GM13977 (cell line): Measurements from ENCODE around the gene MRC1.

Experiments
- DNase-seq: peaks from one replicate; pipeline ENCODE4 v3.0.0; 2012; ENCODE audit warnings: low spot score
- CTCF ChIP-seq: IDR thresholded peaks from 2 replicates; pipeline ENCODE4 v1.5.1; 2012; ENCODE audit warnings: mild to moderate bottlenecking, control low read depth; ENCODE audit not compliant: insufficient read depth; ENCODE audit errors: extremely low read depth, missing control alignments
- in situ Hi-C: fragments of 300-500 bp; cut with MboI; formaldehyde crosslinking; loops from one replicate; pipeline ENCODE4 v1.12.0; 2022; ENCODE audit warnings: low sequenced_read_pairs, low pct_unique_long_range_greater_than_20kb, mixed read lengths, inconsistent platforms; ENCODE audit not compliant: unreplicated experiment

Gene MRC1

GRCh38 chr10:17959870-17960269, 150.7 kb downstream of the MRC1 start:
- in situ Hi-C loops: no loop called here
- DNase-seq: no peak
- TF ChIP-seq CTCF: no peak
